NCI-H748 treated with DMSO at 0.1 percent for 48 hours (cell line): ENCODE results near the gene ERN1.

Source experiments
- DNase-seq: peaks from one replicate; lab custom pipeline; 2025; lab: John Stamatoyannopoulos, UW

The ERN1 gene

DNA sequence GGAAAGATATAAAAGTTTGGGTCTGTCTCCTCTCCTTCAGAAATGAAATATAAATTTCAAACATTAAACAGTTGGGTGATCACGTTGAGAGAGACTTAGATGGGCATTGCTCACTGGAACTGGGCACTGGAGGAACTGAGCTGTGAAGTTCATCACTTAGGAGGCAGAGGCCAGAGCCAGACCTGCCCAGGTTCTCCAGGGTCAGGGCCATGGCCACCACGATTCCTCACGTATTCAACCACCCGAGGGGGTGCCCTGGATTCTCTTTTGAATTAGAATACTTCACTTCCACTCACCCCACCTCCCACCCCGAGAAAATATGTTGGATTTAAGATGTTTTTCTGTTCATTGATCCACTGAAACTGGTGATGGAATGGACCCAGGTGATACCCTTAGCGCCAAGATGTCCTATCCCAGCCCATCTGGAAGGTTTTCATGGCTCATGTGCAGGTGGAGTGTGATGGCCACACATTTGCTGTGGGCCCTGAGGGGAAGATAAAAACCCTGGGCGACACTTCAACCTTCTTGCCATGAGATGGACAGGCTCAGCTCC is 125.7 kb downstream of the ERN1 start:
- no peak for DNase-seq

DNA sequence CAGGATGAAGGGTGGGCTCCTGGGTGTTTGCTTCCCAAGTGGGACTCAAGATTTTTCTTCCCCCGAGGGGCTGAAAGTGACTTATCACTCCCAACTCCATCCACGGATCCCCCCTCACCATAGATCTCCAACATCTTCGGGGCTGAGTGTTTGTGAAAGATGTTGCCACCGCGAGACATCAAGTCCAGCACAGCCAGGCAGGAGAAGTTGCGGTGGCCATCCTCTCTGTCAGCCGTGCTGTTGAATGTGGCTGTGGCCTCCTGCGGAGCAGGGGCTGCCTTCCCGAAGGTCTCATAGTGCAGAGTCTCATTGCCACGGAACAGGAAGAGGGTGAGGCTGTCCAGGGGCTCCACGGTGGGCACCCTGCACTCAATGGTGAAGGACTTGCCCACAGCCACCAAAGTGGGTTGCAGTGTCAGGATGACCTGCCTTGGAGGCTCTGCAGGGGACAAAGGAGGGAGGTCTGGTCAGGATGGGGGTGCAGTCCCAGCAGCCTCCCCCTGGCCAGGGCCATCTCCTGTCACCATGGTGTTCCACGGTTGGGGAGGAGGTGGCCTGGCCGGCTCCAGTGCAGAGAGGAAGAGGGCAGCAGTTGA is 126.3 kb downstream of the ERN1 start:
- no peak for DNase-seq

DNA sequence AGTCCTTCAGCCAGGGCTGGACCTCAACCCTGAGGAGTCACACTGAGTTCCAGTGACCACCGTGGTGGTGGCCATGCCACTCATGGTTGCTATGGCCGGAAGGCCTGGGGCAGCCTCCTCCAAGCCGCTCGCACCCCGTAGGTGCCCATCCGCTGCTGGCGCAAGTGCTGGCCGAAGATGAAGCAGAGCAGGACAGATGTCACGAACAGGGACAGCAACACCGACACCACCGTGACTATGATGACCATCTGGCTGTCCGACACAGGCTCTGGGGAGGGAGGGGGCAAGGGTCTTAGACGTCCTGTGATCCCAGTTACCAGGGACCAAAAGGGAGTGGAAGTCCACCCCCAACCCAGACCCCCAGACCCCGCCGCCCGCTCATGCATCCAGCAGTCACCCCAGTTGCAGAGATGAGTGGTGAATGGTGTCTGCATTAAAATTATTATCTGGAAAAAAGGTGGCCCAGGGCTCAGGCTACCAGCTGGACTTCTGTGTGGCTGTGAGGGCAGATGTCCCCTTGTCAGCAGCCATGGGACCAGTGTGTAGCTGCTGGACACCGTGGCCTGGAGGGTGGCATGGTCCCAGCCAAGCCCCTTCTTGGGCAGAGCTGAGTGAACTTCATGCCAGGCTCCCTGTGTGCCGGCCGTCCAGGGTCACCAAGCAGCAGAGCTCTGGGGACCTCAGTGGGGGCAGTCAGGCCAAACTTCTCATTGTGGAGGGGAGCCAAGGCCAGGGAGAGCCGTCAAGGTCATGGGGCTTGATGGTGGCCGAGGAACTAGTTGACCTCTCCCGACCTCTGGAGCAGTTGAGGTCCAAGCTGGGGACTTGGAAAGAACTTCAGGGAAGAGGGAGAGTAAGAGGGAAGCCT is 127.1 kb downstream of the ERN1 start:
- no peak for DNase-seq

DNA sequence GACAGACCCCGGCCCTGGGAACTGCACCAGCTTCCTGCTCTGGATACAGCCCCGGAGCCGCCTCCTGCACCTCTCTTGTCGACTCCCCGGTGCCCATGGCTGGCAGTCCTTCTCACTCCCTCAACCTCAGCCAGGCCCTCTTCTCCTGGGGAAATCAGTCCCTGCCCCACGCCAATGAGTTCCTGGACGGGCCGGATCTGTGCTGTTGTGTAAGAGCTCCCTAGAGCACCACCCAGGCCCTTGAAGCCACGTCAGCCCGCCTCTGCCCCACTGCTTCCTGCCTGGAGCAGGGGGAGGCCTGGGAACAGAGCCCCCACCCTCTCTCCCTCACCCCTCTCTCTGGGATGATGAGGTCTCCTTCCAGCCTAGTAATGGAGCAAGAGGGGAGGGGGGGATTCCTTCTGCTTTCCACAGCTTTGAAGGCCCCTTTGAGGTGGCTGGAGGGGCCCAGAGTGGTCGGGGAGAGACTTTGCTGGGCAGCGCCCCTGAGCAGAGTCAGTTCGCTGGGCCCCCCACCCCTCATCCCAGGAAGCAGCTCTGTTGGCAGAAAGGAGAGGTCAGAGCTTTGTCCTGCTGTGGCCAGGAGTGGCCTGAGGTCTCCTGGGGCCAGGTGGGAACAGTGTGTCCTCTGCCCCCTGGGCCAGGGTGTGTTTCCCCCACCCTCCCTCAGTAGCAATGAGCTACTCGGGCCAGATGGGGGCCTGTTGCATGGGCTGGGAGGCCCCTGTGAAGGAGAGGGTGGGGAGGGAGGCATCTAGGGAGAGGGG is 128.0 kb downstream of the ERN1 start:
- DNase-seq, result no peak

DNA sequence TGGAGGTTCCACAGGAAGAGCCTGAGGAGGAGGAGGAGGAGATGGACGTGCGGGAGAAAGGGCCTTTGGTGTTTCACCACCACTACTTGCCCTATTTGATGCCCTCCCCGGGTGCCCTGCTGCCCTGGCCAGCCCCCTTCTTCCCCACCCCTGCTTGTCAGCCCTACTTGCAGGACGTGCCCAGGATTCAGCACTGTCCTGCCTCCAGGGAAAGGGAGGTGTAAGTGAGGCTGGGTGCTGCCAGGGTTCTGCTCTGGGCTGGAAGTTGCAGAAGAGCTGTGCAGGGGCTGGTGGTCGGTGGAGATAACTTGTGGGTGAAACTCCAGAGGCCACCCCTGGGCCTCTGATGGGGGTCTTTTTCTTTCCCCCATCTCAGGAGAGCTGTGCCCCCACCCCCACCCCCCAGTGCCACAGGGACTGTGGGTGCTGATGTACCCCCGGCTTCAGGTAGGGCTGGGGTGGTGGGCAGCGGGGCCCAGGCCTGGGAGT is 128.8 kb downstream of the ERN1 start:
- DNase-seq, result no peak

DNA sequence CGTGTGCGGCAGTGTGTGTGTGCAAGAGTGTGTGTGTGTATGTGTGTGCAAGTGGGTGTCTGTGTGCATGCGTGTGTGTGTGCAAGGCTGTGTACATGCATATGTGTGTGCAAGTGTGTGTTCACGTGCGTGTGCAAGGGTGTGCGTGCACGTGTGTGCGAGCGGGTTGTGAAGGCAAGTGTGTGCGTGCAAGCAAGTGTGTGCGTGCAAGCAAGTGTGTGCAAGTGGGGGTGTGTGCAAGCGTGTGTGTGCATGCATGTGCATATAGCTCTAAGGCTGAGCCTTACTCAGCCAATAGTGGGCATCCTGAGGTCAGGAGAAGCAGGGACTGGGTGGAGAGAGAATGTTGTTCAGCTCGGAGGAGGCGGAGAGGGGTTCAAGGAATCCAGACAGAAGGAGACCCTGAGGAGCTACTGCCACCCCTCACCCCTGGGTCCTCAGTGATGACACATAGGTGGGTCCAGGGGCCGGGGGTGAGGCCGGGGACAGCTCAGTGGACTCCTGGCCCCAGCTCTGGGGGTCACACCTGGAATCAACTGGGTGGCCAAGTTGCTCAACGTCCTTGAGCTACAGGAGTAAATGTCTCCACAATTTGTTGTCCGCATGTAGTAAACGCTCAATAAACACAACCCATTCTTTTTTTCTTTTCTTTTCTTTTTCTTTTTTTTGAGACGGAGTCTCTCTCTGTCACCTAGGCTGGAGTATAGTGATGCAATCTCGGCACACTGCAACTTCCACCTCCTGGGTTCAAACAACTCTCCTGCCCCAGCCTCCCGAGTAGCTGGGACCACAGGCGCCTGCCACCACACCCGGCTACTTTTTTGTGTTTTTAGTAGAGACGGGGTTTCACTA is 130.0 kb downstream of the ERN1 start:
- no peak for DNase-seq

DNA sequence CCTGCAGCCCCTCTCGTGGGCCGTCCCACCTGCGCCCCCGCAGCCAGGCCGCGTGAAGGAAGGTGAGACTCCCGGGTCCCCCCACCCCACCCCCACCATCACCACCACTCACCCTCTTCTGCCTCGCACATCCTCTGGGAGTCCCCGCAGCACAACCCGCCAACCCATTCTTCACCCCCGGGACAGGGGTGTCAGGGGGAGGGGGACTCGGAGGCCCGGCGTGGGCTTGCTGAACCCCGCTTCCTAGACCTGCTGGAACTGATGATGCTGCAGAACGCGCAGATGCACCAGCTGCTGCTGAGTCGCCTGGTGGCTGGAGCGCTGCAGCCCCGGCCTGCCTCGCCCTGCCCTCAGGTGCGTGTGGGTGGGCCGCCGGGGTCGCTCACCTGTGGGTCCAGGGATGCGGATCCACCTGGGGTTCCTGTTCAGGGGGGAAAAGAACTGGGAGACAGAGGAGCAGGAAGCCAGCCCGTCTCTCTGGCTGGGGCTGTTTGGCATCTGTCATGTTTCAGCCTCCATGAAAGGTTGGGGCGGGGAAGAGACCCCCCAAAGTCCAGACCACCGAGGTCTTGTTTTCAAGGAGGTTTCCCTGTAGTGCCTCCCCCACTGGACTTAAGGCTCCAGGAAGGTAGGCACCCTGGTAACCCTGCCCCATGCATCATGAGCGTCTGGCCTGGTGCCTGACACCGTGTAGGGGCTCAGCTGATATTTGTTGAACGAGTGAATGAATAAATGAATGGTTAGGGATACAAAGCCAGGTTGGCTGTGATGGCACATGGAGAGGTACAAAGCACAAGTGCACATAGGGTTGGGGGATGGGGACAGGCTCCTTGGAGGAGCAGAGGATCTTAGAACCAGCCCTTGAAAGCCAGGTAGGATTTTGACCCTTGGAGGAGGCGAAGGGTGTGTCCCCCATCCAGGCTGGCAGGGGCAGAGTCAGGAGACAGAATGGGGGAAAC is 130.9 kb downstream of the ERN1 start:
- DNase-seq, result no peak

DNA sequence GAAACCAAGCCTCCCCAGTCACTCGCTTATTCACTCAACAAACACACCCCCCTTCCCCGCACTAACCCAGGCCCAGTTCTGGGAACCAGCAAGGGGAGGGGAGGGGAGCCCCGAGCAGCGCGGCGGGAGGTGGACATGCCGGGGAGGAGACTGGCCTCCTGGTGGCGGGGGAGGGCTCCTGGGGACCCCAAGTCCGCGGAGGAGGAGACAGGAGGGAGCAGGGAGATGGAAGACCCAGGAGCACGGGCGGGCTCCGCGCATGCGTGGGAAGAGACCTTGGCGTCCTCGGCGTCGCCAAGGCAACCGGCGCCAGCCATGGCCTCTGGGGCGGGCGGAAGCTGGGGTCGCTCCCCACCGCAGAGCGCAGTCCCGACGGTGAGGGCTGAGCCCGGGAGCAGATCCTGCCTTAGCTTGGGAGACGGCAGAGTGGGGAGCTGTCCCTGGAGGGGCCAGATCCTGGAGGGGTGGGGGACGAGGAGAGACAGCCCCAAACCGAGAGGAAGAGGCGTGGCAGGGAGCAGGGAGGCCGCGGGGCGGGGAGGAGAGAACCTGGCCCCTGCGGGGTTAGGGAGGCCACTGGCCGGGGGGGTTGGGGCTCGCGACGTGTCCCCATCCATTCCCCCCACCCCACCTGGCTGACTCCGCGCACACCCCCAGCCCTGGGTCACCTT is 131.8 kb downstream of the ERN1 start, which contains the start of gene PRR29:
Gene PRR29 (plus strand): TSS at position 302 of the 671 bp plus-strand sequence. CDS start 14 bp downstream, at position 316.
- peak; percentile 64 for DNase-seq

DNA sequence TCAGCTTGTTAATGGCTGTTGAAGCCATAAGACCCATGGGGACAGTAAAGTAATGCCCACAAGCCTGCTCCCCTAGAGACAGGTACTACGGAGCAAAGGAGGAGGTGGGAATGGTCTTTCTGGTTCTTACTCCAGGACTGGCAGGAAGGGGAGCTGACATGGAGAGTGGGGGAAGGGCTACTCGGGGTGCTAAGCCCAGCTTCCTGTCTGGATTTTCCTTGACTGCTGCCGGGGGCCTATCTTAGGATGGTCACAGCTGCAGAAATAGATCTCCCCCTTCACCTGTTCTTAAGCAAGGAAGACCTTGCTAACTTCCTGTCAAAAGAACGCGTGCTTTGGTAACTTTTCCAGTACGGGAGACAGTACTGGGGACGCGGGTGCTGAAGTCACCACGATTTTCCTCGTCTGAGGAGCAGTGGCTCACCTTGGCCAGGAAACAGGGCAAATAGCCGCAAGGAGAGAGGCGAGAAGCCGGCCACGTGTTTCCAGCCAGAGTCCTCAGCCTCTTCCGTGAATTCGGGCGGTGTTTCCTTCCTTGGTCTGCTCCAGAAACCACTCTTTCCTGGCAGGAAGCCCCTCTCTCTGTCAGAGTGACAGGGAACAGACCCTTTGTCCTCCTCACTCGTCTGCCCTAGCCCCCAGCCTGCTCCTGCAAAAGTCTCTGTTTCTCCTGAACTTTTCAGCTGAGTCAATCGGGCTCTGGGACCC is 132.4 kb downstream of the ERN1 start:
- no peak for DNase-seq

DNA sequence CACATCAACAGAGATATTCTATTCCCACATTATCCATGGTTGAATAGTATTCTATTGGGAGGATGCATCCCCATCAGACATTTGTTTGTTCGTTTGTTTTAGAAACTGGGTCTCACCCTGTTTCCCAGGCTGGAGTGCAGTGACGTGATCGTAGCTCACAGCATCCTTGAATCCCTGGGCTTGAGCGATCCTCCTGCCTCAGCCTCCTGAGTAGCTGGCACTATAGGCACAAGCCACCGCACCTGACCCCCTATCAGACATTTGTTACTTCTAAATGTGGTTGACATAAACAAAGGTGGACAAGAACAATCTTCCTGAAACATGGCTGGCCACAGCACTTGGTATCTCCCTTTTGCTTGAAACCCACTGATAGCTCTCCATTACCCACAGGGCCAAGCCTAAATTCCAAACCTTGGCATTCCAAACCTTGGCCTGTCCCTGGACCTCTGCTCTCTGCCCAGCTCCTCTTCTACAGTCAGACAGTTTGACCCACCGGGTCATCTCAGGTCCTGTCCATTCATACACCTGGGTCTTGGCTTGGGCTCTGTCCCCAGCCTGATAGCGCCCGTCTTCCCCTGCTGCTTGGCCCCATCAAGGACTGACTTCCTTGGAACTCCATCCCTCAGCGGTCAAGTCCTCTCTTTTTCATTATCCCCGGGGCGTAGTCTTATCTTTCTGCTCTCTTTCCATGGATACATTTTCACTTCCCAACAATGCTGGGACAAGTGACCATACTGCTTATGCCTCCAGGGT is 133.3 kb downstream of the ERN1 start:
- no peak for DNase-seq

DNA sequence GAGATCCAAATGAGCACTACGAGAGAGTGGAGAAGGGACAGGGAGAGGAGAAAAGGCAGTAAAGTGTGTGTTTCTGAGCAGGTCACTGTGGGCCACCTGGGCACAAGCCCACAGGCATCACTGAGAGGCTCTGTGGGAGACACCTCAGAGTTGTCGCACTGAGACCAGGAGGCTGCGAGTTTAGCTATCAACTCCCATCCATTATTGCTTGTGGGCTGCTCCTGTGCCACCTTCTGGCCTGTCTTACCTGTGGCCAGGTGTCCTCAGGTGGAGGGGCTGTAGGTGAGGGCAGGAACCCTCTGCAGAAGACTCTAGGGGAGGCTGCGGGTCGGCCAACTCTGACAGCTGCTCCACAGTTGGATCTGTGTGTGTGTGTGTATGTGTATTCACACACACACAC is 134.3 kb downstream of the ERN1 start:
- DNase-seq, result no peak

DNA sequence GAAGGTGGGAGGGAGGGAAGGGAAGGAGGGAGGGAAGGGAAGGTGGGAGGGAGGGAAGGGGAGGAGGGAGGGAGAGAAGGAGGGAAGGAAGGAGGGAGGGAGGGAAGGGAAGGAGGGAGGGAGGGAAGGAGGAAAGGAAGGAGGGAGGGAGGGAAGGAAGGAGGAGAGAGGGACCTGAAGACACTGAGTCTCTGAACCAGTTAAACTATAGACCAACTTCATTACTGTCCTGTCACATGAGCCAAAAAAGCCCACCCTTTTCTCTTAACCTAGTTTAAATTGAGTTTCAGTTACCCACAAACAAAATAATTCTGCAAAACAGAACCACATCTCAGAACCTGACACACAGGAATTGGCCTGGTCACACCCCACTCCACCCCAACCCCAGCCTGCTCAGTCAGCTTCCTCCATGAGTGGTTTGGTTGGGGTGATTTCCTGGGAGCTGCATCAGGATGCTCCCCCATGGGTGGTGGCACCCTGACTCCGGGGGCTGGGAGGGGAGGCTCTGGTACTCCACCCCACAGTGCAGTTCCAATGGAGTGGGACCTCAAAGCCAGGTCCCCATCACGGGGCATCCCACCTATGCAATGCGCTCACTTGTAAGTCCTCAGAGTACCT is 136.5 kb downstream of the ERN1 start:
- DNase-seq, result no peak

DNA sequence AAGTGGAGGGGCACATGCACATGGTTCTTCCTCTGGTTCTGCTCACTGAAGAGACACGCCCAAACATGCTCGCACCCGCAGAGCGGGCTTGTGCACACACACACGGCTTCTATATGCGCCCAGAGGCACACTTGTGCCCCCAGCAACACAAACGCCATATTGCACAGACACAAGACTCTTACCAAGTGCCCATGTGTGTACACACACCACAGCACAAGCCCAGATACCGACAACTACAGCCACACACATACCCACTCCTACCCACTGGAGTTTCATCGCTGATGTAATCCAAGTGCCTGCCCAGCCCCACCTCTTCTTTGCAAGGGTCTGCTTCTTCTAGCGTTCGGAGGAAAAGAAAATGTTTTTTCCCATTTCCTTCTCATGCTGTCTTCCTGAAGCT is 138.3 kb downstream of the ERN1 start:
- DNase-seq, result no peak

DNA sequence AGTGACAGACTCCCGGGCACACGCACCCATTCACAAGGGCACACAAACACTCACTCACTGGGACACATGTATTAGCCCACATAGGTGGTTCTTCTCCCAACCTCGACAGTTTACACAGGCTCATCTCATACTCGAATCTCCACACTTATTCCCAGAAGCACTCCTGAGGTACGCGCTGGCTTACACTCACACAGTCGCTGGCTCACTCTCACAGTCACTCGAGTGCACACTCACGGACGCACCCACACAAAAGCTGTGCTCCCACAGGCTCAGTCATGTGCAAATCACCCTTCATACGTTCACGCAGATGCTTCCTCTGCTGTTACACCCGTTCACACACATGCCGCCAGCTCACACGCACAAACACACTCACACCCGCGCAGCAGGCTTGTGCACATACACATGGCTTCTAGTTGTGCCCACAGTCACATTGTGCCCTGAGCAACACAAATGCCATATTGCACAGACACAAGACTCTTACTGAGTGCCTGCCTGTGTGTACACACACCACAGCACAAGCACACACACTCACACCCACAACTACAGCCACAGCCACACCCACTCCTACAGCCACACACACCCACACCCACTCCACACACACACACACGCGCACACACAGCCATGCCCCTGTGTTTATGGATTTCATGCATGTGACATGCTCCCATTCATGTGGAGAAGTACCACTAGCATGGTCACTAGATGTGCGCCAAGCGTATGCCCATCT is 140.2 kb downstream of the ERN1 start:
- no peak for DNase-seq
